Activated CD4-positive, alpha-beta T cell treated with anti-CD3 and anti-CD28 coated beads for 1 hour (primary cell): ENCODE data around the gene CRTAC1.
"Not testable (repeated sequence)": the region's sequence is repeated elsewhere in the genome, so short reads cannot be mapped to it uniquely, and the experiment has no call there.

ENCODE experiments used
- DNase-seq: peaks from one replicate; pipeline ENCODE4 v3.0.0-alpha.2; 2020

CRTAC1 gene

GRCh38 chr10:97867220-97867800, 163.1 kb downstream of the CRTAC1 start:
- DNase-seq = no peak

GRCh38 chr10:97866524-97867219, 163.7 kb downstream of the CRTAC1 start:
- no peak for DNase-seq

GRCh38 chr10:97865488-97865887, 164.9 kb downstream of the CRTAC1 start:
- DNase-seq = no peak

GRCh38 chr10:97863808-97864207, 166.6 kb downstream of the CRTAC1 start:
- no peak for DNase-seq

GRCh38 chr10:97861924-97862323, 168.5 kb downstream of the CRTAC1 start:
- DNase-seq = no peak

- no peak for DNase-seq
These were observed 169.2 kb downstream of the CRTAC1 start for GRCh38 chr10:97861097-97861750.

GRCh38 chr10:97858001-97858439, 172.4 kb downstream of the CRTAC1 start:
- no peak for DNase-seq

GRCh38 chr10:97854743-97855142, 175.7 kb downstream of the CRTAC1 start:
- DNase-seq = no peak

GRCh38 chr10:97852840-97853405, 177.5 kb downstream of the CRTAC1 start:
- no peak for DNase-seq

GRCh38 chr10:97852277-97852676, 178.1 kb downstream of the CRTAC1 start:
- DNase-seq = no peak

GRCh38 chr10:97851341-97852001, 178.9 kb downstream of the CRTAC1 start:
- no peak for DNase-seq

- DNase-seq = no peak
These were observed 180.0 kb downstream of the CRTAC1 start for GRCh38 chr10:97850446-97850845.

GRCh38 chr10:97849687-97850402, 180.6 kb downstream of the CRTAC1 start, which contains the start of gene GOLGA7B:
GOLGA7B (plus strand) TSS chr10:97849843; CDS start chr10:97850304, 461 bp downstream.
- DNase-seq = peak; percentile 41

- DNase-seq = no peak
These were observed 181.2 kb downstream of the CRTAC1 start for GRCh38 chr10:97849103-97849686.

GRCh38 chr10:97844678-97845077, 185.7 kb downstream of the CRTAC1 start:
- no peak for DNase-seq

- DNase-seq = not testable (repeated sequence)
These were observed 186.4 kb downstream of the CRTAC1 start for GRCh38 chr10:97843972-97844371.

GRCh38 chr10:97843281-97843671, 187.1 kb downstream of the CRTAC1 start:
- DNase-seq = no peak

GRCh38 chr10:97842656-97843280, 187.7 kb downstream of the CRTAC1 start:
- no peak for DNase-seq

- not testable (repeated sequence) for DNase-seq
These were observed 188.3 kb downstream of the CRTAC1 start for GRCh38 chr10:97842114-97842513.

- DNase-seq = not testable (repeated sequence)
These were observed 189.3 kb downstream of the CRTAC1 start for GRCh38 chr10:97841166-97841565.

- DNase-seq = no peak
These were observed 192.3 kb downstream of the CRTAC1 start for GRCh38 chr10:97838091-97838490.

- DNase-seq = no peak
These were observed 194.0 kb downstream of the CRTAC1 start for GRCh38 chr10:97836446-97836845.
